Stimulated activated naive CD4-positive, alpha-beta T cell (primary cell): ENCODE measurements around the gene KLHL26.
A peak's percentile ranks its signal among the peaks of the same experiment; 100 is the strongest.

Source experiments
- DNase-seq, 6 experiments: peaks; one replicate each; lab custom pipeline; 2025; lab: John Stamatoyannopoulos, UW

The KLHL26 gene

GRCh38 chr19:18612772-18613588 lies 23.8 kb upstream of the KLHL26 start, which contains the start of gene TMEM59L:
Gene TMEM59L, plus strand, starts transcription at chr19:18612870. Its CDS starts 89 bp downstream, at chr19:18612959.
- peak in 5 of 6 experiments; percentile 33 to 61 (median 46) for DNase-seq

- no peak for DNase-seq
Observed at GRCh38 chr19:18613589-18614234, 23.1 kb upstream of the KLHL26 start.

GRCh38 chr19:18616023-18616422 lies 20.8 kb upstream of the KLHL26 start:
- no peak for DNase-seq

- no peak for DNase-seq
Observed at GRCh38 chr19:18617562-18617961, 19.3 kb upstream of the KLHL26 start.

GRCh38 chr19:18618236-18618635 lies 18.6 kb upstream of the KLHL26 start:
- no peak for DNase-seq

- DNase-seq, result no peak
Observed at GRCh38 chr19:18620311-18620710, 16.5 kb upstream of the KLHL26 start.

- no peak for DNase-seq
Observed at GRCh38 chr19:18620902-18621301, 15.9 kb upstream of the KLHL26 start.

GRCh38 chr19:18626906-18627305 lies 9.9 kb upstream of the KLHL26 start:
- DNase-seq, result no peak

GRCh38 chr19:18629166-18630088 lies 7.4 kb upstream of the KLHL26 start:
- no peak for DNase-seq

GRCh38 chr19:18633321-18633720 lies 3.5 kb upstream of the KLHL26 start:
- DNase-seq, result no peak

- DNase-seq, result peak in 1 of 6 experiments; percentile 15
Observed at GRCh38 chr19:18634612-18635297, 2.1 kb upstream of the KLHL26 start.

GRCh38 chr19:18635831-18636182 lies 1.0 kb upstream of the KLHL26 start:
- DNase-seq, result no peak

GRCh38 chr19:18636183-18636968 lies 452 bp upstream of the KLHL26 start:
- DNase-seq, result peak; percentile 97 to 99 (median 99)

- DNase-seq, result no peak
Observed at GRCh38 chr19:18637673-18638630, 1.1 kb downstream of the KLHL26 start.

- no peak for DNase-seq
Observed at GRCh38 chr19:18639706-18640243, 2.9 kb downstream of the KLHL26 start.

- DNase-seq, result no peak
Observed at GRCh38 chr19:18644196-18645034, 7.6 kb downstream of the KLHL26 start.

- DNase-seq, result no peak
Observed at GRCh38 chr19:18645035-18645511, 8.2 kb downstream of the KLHL26 start.
